Measurements from ENCODE around the gene ACTR8. TPM values are rescaled to one million over a fixed set of nuclear protein-coding genes. Genes with fewer than 3 reads are reported as not detected.

The ACTR8 gene
- total and polyA plus RNA-seq, 10 donors = 10.5 to 33.7 (median 22.9) TPM

GRCh38 chr3:53824795-53825194, 57.2 kb downstream of the ACTR8 start:
- peaks cover 0 to 10% (median 0%) of the 10 kb centered on the region in 6 donors for H3K36me3 ChIP-seq
- no peak overlapping the region for H3K27ac ChIP-seq
- intact Hi-C loops (cut with DNase I; ENCODE audit: low total_unique reads) = no loop called here
- H3K4me3 ChIP-seq = no peak overlapping the region
- 82 to 95% (median 90%) methylated on average over 4 of the region's 4 CpGs for WGBS, 5 donors
- TF ChIP-seq CTCF (IDR thresholded peaks at IDR 0.05 in 8 of 11, conservative IDR thresholded peaks at IDR 0.05 in 3 of 11) (no peak), POLR2AphosphoS5 (IDR thresholded peaks at IDR 0.05) (no peak), POLR2A (IDR thresholded peaks at IDR 0.05) (no peak)
- H3K9me3 ChIP-seq = no peaks in the 10 kb centered on the region
- H3K4me1 ChIP-seq = peaks cover 0 to 3% (median 0%) of the 10 kb centered on the region in 6 donors
- peak; percentile 52 for DNase-seq
- H3K27me3 ChIP-seq (replicated peaks in 1 of 7) = peaks cover 0 to 5% (median 0%) of the 10 kb centered on the region in 7 donors

- peaks cover 0 to 11% (median 0%) of the 10 kb centered on the region in 7 donors for H3K27me3 ChIP-seq (replicated peaks in 1 of 7)
- peaks cover 0 to 17% (median 0%) of the 10 kb centered on the region in 6 donors for H3K36me3 ChIP-seq
- no peaks in the 10 kb centered on the region for H3K9me3 ChIP-seq
- no peak overlapping the region for H3K27ac ChIP-seq
- WGBS, 5 donors = 67 to 78% (median 71%) methylated on average over 6 to 10 of the region's 10 CpGs
- no peak for DNase-seq
- TF ChIP-seq POLR2AphosphoS5 (IDR thresholded peaks at IDR 0.05) = no peak
- no peak for TF ChIP-seq POLR2A (IDR thresholded peaks at IDR 0.05)
- TF ChIP-seq CTCF (IDR thresholded peaks at IDR 0.05 in 8 of 11, conservative IDR thresholded peaks at IDR 0.05 in 3 of 11) = no peak
- intact Hi-C loops (cut with DNase I; ENCODE audit: low total_unique reads) = no loop called here
- H3K4me1 ChIP-seq = peaks cover 0 to 3% (median 0%) of the 10 kb centered on the region in 6 donors
- no peak overlapping the region for H3K4me3 ChIP-seq
These were observed 57.8 kb downstream of the ACTR8 start for GRCh38 chr3:53823956-53824657.

DNA sequence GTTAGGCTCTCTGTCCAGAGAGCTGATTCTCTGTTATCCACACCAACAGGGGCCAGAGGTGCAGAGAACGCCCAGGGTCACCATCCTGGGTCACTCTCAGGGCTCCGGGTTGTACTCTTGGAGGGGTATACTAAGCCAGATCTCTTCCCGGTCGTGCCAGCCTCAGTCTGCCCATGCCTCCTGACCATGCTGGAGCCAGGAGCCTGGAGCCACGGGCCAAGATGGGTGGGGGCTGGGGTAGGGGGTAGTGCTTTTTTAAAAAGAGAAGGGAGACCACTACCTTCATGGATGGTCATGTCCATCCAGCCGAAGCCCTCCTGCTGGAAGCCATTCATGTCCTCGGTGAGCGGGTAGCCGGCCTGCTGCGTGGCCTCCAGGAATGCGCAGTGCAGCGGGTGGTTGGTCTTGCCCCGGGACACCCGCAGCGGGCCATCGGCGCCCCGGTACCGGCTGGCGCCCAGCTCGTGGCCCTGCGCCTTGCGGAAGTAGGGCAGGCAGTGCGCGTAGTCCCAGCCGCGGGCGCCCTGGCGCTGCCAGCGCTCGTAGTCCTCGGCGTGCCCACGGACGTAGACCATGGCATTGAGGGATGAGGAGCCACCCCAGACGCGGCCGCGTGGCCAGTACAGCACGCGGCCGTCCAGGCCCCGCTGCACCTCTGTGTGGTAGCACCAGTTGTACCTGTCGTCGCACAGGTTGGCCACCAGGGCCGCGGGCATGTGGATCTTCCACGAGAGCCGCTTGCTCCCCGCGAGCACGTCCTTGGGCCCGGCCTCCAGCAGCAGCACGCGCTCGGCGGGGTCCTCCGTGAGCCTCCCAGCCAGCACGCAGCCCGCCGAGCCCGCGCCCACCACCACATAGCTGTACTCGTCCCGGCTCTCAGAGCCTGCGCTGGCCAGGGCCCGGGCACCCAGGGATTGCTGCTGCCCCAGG, 58.7 kb downstream of the ACTR8 start:
- H3K36me3 ChIP-seq = peaks cover 0 to 25% (median 0%) of the 10 kb centered on the region in 6 donors
- TF ChIP-seq POLR2A (IDR thresholded peaks at IDR 0.05) = no peak
- peak in 1 of 3 donors; percentile 24 for TF ChIP-seq POLR2AphosphoS5 (IDR thresholded peaks at IDR 0.05)
- 92 to 98% (median 96%) methylated on average over 44 to 67 of the region's 67 CpGs for WGBS, 5 donors
- H3K27me3 ChIP-seq (replicated peaks in 1 of 7) = peaks cover 0 to 18% (median 0%) of the 10 kb centered on the region in 7 donors
- intact Hi-C loops (cut with DNase I; ENCODE audit: low total_unique reads) = no loop called here
- no peaks in the 10 kb centered on the region for H3K4me1 ChIP-seq
- H3K9me3 ChIP-seq = no peaks in the 10 kb centered on the region
- no peak overlapping the region for H3K4me3 ChIP-seq
- H3K27ac ChIP-seq = no peak overlapping the region
- peak; percentile 66 for DNase-seq

DNA sequence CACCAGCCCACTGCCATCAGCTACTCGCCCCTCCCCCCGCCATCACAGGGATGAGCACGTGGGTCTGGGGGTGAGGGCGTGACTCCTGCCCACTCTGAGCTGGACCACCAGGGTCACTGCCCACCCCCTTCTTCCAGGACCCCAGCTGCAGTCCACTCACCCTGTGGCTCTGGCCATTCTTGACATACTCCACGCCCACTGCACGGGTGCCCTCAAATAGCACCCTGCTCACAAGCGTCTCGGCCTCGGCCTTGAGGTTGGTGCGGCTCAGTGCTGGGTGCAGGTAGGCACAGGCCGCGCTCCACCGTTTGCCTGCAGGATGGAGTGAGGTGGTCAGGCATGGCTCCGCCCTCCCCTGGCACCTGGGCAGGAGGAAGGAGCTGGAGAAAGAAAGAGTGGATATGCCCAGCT, 59.6 kb downstream of the ACTR8 start:
- TF ChIP-seq POLR2AphosphoS5 (IDR thresholded peaks at IDR 0.05) (peak in 1 of 3 donors; percentile 54), CTCF (IDR thresholded peaks at IDR 0.05 in 8 of 11, conservative IDR thresholded peaks at IDR 0.05 in 3 of 11) (no peak), POLR2A (IDR thresholded peaks at IDR 0.05) (no peak)
- 78 to 91% (median 87%) methylated on average over 12 to 14 of the region's 14 CpGs for WGBS, 5 donors
- Histone ChIP-seq H3K9me3 (no peaks in the 10 kb centered on the region), H3K27ac (no peak overlapping the region), H3K36me3 (peaks cover 0 to 34% (median 0%) of the 10 kb centered on the region in 6 donors), H3K4me1 (no peaks in the 10 kb centered on the region), H3K4me3 (no peak overlapping the region), H3K27me3 (replicated peaks in 1 of 7) (peaks cover 0 to 28% (median 0%) of the 10 kb centered on the region in 7 donors)
- DNase-seq = peak; percentile 54
- intact Hi-C loops (cut with DNase I; ENCODE audit: low total_unique reads) = no loop called here

All from spleen (tissue), 11 donors.